Skeletal muscle tissue (tissue), 4 donors: ENCODE data around the gene INAVA. TPM values are rescaled to one million over a fixed set of nuclear protein-coding genes. Genes with fewer than 3 reads are reported as not detected.

Experiments used
- H3K27ac ChIP-seq: one replicate; pipeline ENCODE4 v1.7.0; 2013; ENCODE audit warnings: mild to moderate bottlenecking, low read depth, low read length, inconsistent platforms
- H3K27me3 ChIP-seq, 3 donors: one replicate each; pipeline ENCODE4 v1.7.0; 2013; ENCODE audit warnings: low read length in 3 of 3; ENCODE audit not compliant: control insufficient read depth in 3 of 3, insufficient read depth in 3 of 3
- H3K36me3 ChIP-seq, 3 donors: one replicate each; pipeline ENCODE4 v1.7.0; 2013; ENCODE audit warnings: low read length in 3 of 3; ENCODE audit not compliant: control insufficient read depth in 3 of 3, insufficient read depth in 3 of 3
- H3K4me1 ChIP-seq, 3 donors: one replicate each; pipeline ENCODE4 v1.7.0; 2013; ENCODE audit warnings: low read length in 3 of 3, mild to moderate bottlenecking in 3 of 3; ENCODE audit not compliant: control insufficient read depth in 3 of 3, insufficient read depth in 3 of 3
- H3K4me3 ChIP-seq, 3 donors: one replicate each; pipeline ENCODE4 v1.7.0; 2013; ENCODE audit warnings: low read length in 3 of 3
- H3K9ac ChIP-seq, 3 donors: one replicate each; pipeline ENCODE4 v1.7.0; 2013; ENCODE audit warnings: low read length in 3 of 3, mild to moderate bottlenecking in 3 of 3, moderate library complexity in 2 of 3, low read depth in 1 of 3
- H3K9me3 ChIP-seq, 3 donors: one replicate each; pipeline ENCODE4 v1.7.0; 2013; ENCODE audit warnings: low read length in 3 of 3; ENCODE audit not compliant: control insufficient read depth in 3 of 3
- total RNA-seq: library from RNA; depleted of rRNA; stranded (reverse); fragments of >200 nt; gene quantifications from one replicate; pipeline ENCODE4 v1.2.3, GENCODE V29; 2014
- donor health status: Osteomylitis.

The INAVA gene
- total RNA-seq, 1 donor from 2014 or later = 0.52 TPM

GRCh38 chr1:200895801-200896530, 1.3 kb downstream of the INAVA start:
- Histone ChIP-seq H3K9me3 (no peaks in the 10 kb centered on the region), H3K4me3 (no peak overlapping the region), H3K9ac (no peak overlapping the region), H3K36me3 (no peaks in the 10 kb centered on the region), H3K27ac (no peak overlapping the region), H3K4me1 (peaks cover 7 to 10% (median 9%) of the 10 kb centered on the region in 3 donors), H3K27me3 (peaks cover 13 to 22% (median 15%) of the 10 kb centered on the region in 3 donors)

DNA sequence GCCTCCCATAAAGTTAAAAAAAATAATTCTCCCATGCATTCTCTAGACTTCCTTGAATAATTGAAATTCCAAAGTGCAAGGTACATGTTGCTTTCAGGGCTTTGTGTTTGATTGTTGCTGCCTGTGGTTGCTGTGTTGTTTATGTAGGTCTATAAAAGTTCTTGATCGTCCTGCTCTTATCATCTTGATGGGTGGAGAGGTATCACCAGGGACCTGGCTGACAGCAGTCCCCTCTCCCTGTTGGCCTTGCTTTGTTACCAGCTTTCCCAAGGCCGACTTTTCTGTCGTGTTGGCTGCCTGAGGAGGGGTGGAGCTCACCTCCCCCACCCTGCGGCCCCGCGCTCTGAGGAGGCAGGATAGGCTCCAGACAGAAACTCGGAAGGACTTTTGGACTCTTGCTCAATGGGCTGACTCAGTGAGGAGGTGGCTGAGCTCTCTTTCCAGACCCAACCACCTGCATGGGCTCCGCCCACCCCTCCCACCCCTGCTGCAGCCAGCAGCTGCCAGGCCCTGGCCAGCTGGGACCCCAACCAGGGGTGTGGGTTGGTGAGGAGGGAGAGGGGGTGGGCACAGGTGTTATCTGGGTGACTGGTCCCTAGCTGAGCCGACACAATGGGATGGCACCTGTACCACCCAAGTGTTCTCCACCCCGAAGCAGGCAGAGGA, 2.0 kb downstream of the INAVA start:
- H3K36me3 ChIP-seq = no peaks in the 10 kb centered on the region
- H3K9me3 ChIP-seq = no peaks in the 10 kb centered on the region
- peaks cover 2 to 4% (median 4%) of the 10 kb centered on the region in 3 donors for H3K4me1 ChIP-seq
- no peak overlapping the region for H3K4me3 ChIP-seq
- peaks cover 6 to 15% (median 9%) of the 10 kb centered on the region in 3 donors for H3K27me3 ChIP-seq
- H3K9ac ChIP-seq = no peak overlapping the region
- no peak overlapping the region for H3K27ac ChIP-seq

GRCh38 chr1:200897259-200897658, 2.6 kb downstream of the INAVA start:
- Histone ChIP-seq H3K27me3 (peaks cover 0 to 11% (median 4%) of the 10 kb centered on the region in 3 donors), H3K4me1 (no peaks in the 10 kb centered on the region), H3K4me3 (no peak overlapping the region), H3K36me3 (no peaks in the 10 kb centered on the region), H3K9ac (no peak overlapping the region), H3K27ac (no peak overlapping the region), H3K9me3 (no peaks in the 10 kb centered on the region)

- Histone ChIP-seq H3K9ac (no peak overlapping the region), H3K4me3 (no peak overlapping the region), H3K27me3 (peaks cover 0 to 4% (median 0%) of the 10 kb centered on the region in 3 donors)
Measured at GRCh38 chr1:200899015-200899386, 4.3 kb downstream of the INAVA start.

GRCh38 chr1:200899451-200899915, 4.8 kb downstream of the INAVA start:
- no peak overlapping the region for H3K4me3 ChIP-seq
- no peaks in the 10 kb centered on the region for H3K36me3 ChIP-seq
- H3K9me3 ChIP-seq = no peaks in the 10 kb centered on the region
- H3K4me1 ChIP-seq = no peaks in the 10 kb centered on the region
- no peak overlapping the region for H3K9ac ChIP-seq
- peaks cover 0 to 4% (median 0%) of the 10 kb centered on the region in 3 donors for H3K27me3 ChIP-seq
- H3K27ac ChIP-seq = no peak overlapping the region

More at GRCh38 chr1:200899015-200899386, 4.3 kb downstream of the INAVA start:
- Histone ChIP-seq H3K27ac (no peak overlapping the region), H3K36me3 (no peaks in the 10 kb centered on the region), H3K4me1 (no peaks in the 10 kb centered on the region), H3K9me3 (no peaks in the 10 kb centered on the region)

- Histone ChIP-seq H3K9ac (no peak overlapping the region), H3K4me1 (no peaks in the 10 kb centered on the region), H3K27me3 (peaks cover 0 to 4% (median 0%) of the 10 kb centered on the region in 3 donors), H3K4me3 (no peak overlapping the region), H3K9me3 (no peaks in the 10 kb centered on the region), H3K27ac (no peak overlapping the region), H3K36me3 (no peaks in the 10 kb centered on the region)
Measured at GRCh38 chr1:200899954-200900867, 5.5 kb downstream of the INAVA start.

DNA sequence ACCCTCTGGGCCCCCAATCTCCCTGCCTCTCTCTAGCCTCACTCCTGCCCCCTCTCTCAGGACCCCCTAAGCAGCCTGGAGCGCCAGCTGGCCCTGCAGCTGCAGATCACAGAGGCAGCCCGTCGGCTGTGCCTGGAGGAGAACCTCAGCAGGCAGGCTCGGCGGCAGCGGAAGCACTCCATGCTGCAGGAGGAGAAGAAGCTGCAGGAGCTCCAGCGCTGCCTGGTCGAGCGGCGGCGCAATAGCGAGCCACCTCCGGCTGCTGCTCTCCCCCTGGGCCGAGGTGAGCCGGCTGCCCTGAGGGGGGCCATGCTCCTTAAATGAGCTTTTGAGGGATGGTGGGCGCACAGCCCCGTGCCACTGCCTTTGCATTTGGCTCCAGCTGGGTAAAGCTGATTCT, 6.2 kb downstream of the INAVA start:
- no peaks in the 10 kb centered on the region for H3K4me1 ChIP-seq
- no peak overlapping the region for H3K9ac ChIP-seq
- no peaks in the 10 kb centered on the region for H3K36me3 ChIP-seq
- H3K27ac ChIP-seq = no peak overlapping the region
- H3K4me3 ChIP-seq = no peak overlapping the region
- peaks cover 0 to 4% (median 0%) of the 10 kb centered on the region in 3 donors for H3K27me3 ChIP-seq
- H3K9me3 ChIP-seq = no peaks in the 10 kb centered on the region

DNA sequence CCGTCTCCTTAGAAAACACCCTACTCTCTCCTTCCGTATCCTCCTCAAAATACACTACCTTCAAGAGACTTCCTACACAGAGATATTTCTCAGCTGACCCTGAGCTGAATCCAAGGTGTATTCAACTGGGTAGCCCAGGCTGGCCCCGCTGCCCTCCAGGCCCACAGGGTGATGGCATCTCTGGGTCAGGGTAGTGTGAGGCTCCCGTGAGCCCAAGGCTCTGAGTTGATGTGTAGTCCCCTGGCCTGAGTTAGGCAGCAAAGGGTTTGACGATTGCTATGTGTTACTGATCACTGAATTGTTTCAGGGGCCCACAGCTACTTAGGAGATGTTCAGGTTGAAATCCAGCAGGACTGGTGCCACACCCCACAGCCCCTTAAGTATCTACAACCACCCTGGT, 6.7 kb downstream of the INAVA start:
- no peak overlapping the region for H3K4me3 ChIP-seq
- peaks cover 0 to 4% (median 0%) of the 10 kb centered on the region in 3 donors for H3K27me3 ChIP-seq
- no peak overlapping the region for H3K27ac ChIP-seq
- no peak overlapping the region for H3K9ac ChIP-seq
- no peaks in the 10 kb centered on the region for H3K9me3 ChIP-seq
- no peaks in the 10 kb centered on the region for H3K4me1 ChIP-seq
- H3K36me3 ChIP-seq = no peaks in the 10 kb centered on the region

GRCh38 chr1:200901796-200902444, 7.2 kb downstream of the INAVA start:
- Histone ChIP-seq H3K4me1 (no peaks in the 10 kb centered on the region), H3K9ac (no peak overlapping the region), H3K27ac (no peak overlapping the region), H3K27me3 (peaks cover 0 to 4% (median 0%) of the 10 kb centered on the region in 3 donors), H3K4me3 (no peak overlapping the region), H3K9me3 (no peaks in the 10 kb centered on the region), H3K36me3 (no peaks in the 10 kb centered on the region)
